ENCODE data around the gene CDH3.

The CDH3 gene

GRCh38 chr16:68659412-68660358, 14.6 kb downstream of the CDH3 start:
- Mint-ChIP-seq H3K4me3 (no peak overlapping the region), H3K27me3 (ENCODE audit: low read depth) (no peaks in the 10 kb centered on the region), H3K9me3 (no peaks in the 10 kb centered on the region), H3K27ac (peak overlapping the region; percentile 89 to 94 (median 91)), H3K36me3 (ENCODE audit: low read depth) (no peaks in the 10 kb centered on the region), H3K4me1 (peaks cover 35% of the 10 kb centered on the region)
- TF ChIP-seq, protein P1, sequence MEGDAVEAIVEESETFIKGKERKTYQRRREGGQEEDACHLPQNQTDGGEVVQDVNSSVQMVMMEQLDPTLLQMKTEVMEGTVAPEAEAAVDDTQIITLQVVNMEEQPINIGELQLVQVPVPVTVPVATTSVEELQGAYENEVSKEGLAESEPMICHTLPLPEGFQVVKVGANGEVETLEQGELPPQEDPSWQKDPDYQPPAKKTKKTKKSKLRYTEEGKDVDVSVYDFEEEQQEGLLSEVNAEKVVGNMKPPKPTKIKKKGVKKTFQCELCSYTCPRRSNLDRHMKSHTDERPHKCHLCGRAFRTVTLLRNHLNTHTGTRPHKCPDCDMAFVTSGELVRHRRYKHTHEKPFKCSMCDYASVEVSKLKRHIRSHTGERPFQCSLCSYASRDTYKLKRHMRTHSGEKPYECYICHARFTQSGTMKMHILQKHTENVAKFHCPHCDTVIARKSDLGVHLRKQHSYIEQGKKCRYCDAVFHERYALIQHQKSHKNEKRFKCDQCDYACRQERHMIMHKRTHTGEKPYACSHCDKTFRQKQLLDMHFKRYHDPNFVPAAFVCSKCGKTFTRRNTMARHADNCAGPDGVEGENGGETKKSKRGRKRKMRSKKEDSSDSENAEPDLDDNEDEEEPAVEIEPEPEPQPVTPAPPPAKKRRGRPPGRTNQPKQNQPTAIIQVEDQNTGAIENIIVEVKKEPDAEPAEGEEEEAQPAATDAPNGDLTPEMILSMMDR (IDR thresholded peaks at IDR 0.05; ENCODE audit: unreplicated experiment in 3 of 3), result no peak

DNA sequence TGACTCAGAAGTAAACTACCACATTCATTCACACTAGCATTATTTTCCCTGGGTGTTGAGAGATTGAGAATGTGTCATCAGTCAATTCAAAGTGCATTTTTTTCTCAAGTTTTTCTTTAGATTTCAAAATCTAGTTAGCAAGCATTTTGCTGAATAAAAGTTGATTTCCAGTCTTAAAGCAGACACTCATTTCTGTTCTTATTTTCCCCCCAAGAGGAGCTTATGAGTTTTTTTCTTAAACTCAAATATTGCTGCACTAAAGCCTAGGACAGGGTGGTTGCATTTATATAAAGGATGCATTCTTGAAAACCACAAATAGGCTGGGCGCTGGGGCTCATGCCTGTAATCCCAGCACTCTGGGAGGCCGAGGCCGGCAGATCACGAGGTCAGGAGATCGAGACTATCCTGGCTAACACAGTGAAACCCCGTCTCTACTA, 15.3 kb downstream of the CDH3 start:
- Mint-ChIP-seq H3K4me1 (peaks cover 35% of the 10 kb centered on the region), H3K27ac (peak overlapping the region; percentile 72 to 94 (median 89)), H3K4me3 (no peak overlapping the region), H3K27me3 (ENCODE audit: low read depth) (no peaks in the 10 kb centered on the region), H3K9me3 (no peaks in the 10 kb centered on the region), H3K36me3 (ENCODE audit: low read depth) (no peaks in the 10 kb centered on the region)
- TF ChIP-seq, protein P1 (IDR thresholded peaks at IDR 0.05; ENCODE audit: unreplicated experiment in 3 of 3), result no peak

DNA sequence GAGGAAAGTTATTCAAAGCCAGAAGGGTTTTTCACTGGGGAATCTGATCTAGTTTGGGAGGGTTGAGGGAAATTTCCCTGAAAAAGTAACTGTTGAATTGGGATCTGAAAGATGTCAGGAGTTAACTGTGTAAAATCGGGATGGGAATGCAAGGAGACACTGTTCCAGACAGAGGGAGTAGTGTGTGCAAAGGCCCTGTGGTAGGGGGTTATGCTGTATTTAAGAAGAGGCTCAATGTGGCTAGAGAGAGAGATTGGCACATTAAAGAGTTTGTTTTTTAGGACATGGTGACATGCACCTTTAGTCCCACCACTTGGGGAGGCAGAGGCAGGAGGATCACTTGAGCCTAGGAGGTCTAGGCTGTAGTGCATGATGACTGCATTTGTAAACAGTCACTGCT, 16.9 kb downstream of the CDH3 start:
- Mint-ChIP-seq H3K4me1 (peaks cover 25% of the 10 kb centered on the region), H3K36me3 (ENCODE audit: low read depth) (no peaks in the 10 kb centered on the region), H3K27ac (no peak overlapping the region), H3K27me3 (ENCODE audit: low read depth) (no peaks in the 10 kb centered on the region), H3K9me3 (no peaks in the 10 kb centered on the region), H3K4me3 (no peak overlapping the region)
- TF ChIP-seq, protein P1 (IDR thresholded peaks at IDR 0.05; ENCODE audit: unreplicated experiment in 3 of 3), result no peak

DNA sequence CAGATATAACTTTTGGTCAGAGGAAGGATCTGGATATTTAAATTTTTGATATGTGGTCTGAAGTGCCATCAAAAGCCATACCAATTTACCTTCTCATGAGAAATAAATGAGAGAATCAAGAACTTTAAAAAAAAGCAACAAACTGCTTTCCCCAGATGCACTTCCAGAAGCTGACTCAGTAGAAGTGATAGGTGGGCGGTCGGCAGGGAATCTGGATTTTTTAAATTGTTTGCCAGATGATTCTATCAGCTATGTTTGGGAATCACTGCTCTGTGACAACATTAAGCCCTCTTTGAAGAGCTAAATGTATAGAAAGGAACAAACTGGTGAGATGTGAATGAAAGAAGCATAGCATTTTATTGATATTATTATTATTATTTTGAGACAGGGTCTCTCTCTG, 19.2 kb downstream of the CDH3 start:
- Mint-ChIP-seq H3K27me3 (ENCODE audit: low read depth) (no peaks in the 10 kb centered on the region), H3K9me3 (no peaks in the 10 kb centered on the region), H3K27ac (peak overlapping the region in 1 of 3 experiments; percentile 74), H3K4me1 (peaks cover 17% of the 10 kb centered on the region), H3K36me3 (ENCODE audit: low read depth) (no peaks in the 10 kb centered on the region), H3K4me3 (no peak overlapping the region)
- TF ChIP-seq, protein P1 (IDR thresholded peaks at IDR 0.05; ENCODE audit: unreplicated experiment in 3 of 3), result no peak

DNA sequence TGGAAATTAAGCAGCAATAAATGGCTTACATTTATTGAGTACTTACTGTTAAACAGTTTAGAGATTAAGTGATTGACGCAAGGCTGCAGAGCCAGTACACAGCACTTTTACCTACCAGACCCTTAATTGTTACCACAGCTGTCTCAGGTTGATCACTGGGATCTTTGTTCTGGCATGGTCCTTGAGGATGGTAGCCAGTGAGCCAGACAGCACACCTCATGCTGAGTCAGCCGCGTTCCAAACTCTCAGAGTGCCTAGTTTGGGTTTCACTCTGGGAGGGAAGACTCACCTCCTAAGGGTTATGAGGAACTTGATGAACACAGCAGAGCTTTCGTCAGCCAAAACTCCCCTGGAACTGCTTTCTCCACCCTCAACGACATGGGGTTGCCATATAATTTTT, 20.4 kb downstream of the CDH3 start:
- H3K9me3 Mint-ChIP-seq, result no peaks in the 10 kb centered on the region

More for the DNA sequence above, 20.4 kb downstream of the CDH3 start:
- Mint-ChIP-seq H3K4me3 (no peak overlapping the region), H3K27me3 (ENCODE audit: low read depth) (no peaks in the 10 kb centered on the region), H3K27ac (no peak overlapping the region), H3K4me1 (peaks cover 8% of the 10 kb centered on the region), H3K36me3 (ENCODE audit: low read depth) (no peaks in the 10 kb centered on the region)
- TF ChIP-seq, protein P1 (IDR thresholded peaks at IDR 0.05; ENCODE audit: unreplicated experiment in 3 of 3), result no peak
